Measurements from ENCODE around the gene ZNF536.

ZNF536 gene

GRCh38 chr19:30539315-30539714 lies 167.1 kb downstream of the ZNF536 start:
- DNase-seq (ENCODE audit: low read depth), result no peak
- no peak for TF ChIP-seq CTCF (IDR thresholded peaks at IDR 0.05; ENCODE audit: control insufficient read depth, insufficient read depth, low read depth, low read length, missing control alignments)
- no peak overlapping the region for H3K4me3 ChIP-seq (ENCODE audit: control insufficient read depth, low read depth, low read length)

GRCh38 chr19:30539981-30540380 lies 167.8 kb downstream of the ZNF536 start:
- no peak overlapping the region for H3K4me3 ChIP-seq (ENCODE audit: control insufficient read depth, low read depth, low read length)
- no peak for DNase-seq (ENCODE audit: low read depth)
- TF ChIP-seq CTCF (IDR thresholded peaks at IDR 0.05; ENCODE audit: control insufficient read depth, insufficient read depth, low read depth, low read length, missing control alignments), result no peak

GRCh38 chr19:30540761-30541160 lies 168.6 kb downstream of the ZNF536 start:
- no peak for TF ChIP-seq CTCF (IDR thresholded peaks at IDR 0.05; ENCODE audit: control insufficient read depth, insufficient read depth, low read depth, low read length, missing control alignments)
- DNase-seq (ENCODE audit: low read depth), result no peak
- H3K4me3 ChIP-seq (ENCODE audit: control insufficient read depth, low read depth, low read length), result no peak overlapping the region

DNA sequence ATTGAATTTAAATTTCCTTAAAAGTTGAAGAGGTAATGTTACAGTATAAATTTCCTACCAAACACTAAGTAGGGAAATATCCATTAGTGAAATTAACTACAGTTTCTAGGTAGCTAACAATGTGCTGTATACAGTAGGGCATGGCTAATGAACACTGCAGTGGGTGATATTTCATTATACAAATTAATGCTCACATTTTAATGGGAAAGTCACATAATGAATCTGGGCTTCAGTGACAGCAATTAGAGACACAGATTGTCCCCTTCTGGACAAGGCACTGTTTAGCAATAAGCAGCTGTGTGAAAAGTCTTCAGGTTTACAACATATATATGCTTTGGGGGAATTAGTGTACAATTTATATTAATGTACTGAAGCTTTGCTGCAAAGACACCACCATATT lies 169.4 kb downstream of the ZNF536 start:
- DNase-seq (ENCODE audit: low read depth), result no peak
- no peak overlapping the region for H3K4me3 ChIP-seq (ENCODE audit: control insufficient read depth, low read depth, low read length)
- TF ChIP-seq CTCF (IDR thresholded peaks at IDR 0.05; ENCODE audit: control insufficient read depth, insufficient read depth, low read depth, low read length, missing control alignments), result no peak

GRCh38 chr19:30543243-30543945 lies 171.2 kb downstream of the ZNF536 start:
- TF ChIP-seq CTCF (IDR thresholded peaks at IDR 0.05; ENCODE audit: control insufficient read depth, insufficient read depth, low read depth, low read length, missing control alignments), result no peak
- DNase-seq (ENCODE audit: low read depth), result no peak
- H3K4me3 ChIP-seq (ENCODE audit: control insufficient read depth, low read depth, low read length), result no peak overlapping the region

DNA sequence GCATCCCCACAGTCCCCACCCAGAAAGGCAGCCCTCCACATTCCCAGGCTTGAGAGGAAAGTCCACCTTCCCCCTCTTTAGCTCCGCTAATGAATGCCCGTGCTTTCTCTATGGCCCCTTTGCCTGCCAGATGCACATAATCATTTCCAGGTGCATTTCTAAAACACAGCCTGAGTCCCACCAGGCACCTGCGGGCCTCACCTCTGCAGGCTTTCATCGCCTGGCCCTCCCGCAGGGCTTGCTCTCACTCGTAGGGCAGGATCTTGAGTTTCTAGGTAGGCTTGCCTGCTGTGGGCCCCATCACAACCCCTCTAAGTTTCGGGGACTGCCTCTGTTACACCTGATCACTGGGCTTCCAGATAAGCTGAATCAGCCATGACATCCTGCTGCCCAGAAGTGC lies 173.6 kb downstream of the ZNF536 start:
- TF ChIP-seq CTCF (IDR thresholded peaks at IDR 0.05; ENCODE audit: control insufficient read depth, insufficient read depth, low read depth, low read length, missing control alignments), result no peak
- no peak overlapping the region for H3K4me3 ChIP-seq (ENCODE audit: control insufficient read depth, low read depth, low read length)
- DNase-seq (ENCODE audit: low read depth), result no peak
